Ovary (tissue), 3 donors: ENCODE results near the gene TMEM100.

Source experiments
- POLR2A ChIP-seq: fragments of 450-650 bp; IDR thresholded peaks from one replicate; pipeline ENCODE4 v1.6.1; 2017; ENCODE audit warnings: antibody characterized with exemption, mild to moderate bottlenecking, moderate library complexity
- TF ChIP-seq, protein P1 (sequence below), 3 donors: fragments of 450-650 bp in 2 of 3; fragments of 200-600 bp in 1 of 3; IDR thresholded peaks; one replicate each; pipeline versions ENCODE4 v1.5.1 to v1.8.0; 2016 to 2022; ENCODE audit warnings: antibody characterized with exemption in 3 of 3, mild to moderate bottlenecking in 1 of 3
- donor health status: DM: no; HTN: no; CAD: no.

DNA sequence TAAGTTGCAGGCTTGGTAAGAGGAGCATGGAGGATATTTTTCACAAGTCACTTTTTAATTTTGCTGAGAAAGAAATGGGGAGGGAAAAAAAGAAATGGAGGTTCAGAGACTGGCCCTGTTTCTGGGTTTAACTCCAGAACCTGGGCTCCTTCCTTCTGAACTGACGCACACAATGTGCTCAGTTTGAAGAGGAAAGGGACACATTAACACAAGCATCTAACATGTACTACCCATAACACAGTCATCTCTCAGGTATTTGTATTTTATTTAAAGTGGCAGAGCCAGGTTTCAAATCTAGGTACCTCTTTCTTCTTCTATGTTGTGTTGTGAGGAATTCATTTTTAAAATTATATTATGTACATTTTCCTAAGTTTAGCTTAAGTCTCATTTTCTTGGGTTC is 5.3 kb upstream of the TMEM100 start:
- no peak for TF ChIP-seq POLR2A
- TF ChIP-seq, protein P1, sequence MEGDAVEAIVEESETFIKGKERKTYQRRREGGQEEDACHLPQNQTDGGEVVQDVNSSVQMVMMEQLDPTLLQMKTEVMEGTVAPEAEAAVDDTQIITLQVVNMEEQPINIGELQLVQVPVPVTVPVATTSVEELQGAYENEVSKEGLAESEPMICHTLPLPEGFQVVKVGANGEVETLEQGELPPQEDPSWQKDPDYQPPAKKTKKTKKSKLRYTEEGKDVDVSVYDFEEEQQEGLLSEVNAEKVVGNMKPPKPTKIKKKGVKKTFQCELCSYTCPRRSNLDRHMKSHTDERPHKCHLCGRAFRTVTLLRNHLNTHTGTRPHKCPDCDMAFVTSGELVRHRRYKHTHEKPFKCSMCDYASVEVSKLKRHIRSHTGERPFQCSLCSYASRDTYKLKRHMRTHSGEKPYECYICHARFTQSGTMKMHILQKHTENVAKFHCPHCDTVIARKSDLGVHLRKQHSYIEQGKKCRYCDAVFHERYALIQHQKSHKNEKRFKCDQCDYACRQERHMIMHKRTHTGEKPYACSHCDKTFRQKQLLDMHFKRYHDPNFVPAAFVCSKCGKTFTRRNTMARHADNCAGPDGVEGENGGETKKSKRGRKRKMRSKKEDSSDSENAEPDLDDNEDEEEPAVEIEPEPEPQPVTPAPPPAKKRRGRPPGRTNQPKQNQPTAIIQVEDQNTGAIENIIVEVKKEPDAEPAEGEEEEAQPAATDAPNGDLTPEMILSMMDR (IDR thresholded peaks at IDR 0.05) = no peak
